Neural cell (in vitro differentiated cells): ENCODE results near the gene FXYD1. TPM values are rescaled to one million over a fixed set of nuclear protein-coding genes. Genes with fewer than 3 reads are reported as not detected.

Experiments
- H2AFZ ChIP-seq: fragments of 200-600, 300-800 bp; sonication (generic), shearing (Covaris generic); 2 replicates; pipeline ENCODE4 v1.6.0; 2014; ENCODE audit warnings: low read depth, mild to moderate bottlenecking, antibody characterized with exemption, low read length, moderate library complexity
- H3F3A ChIP-seq: fragments of 200-600 bp; shearing (Covaris generic); 2 replicates; pipeline ENCODE4 v1.6.1; 2016; ENCODE audit warnings: mild to moderate bottlenecking, moderate library complexity, mixed read lengths, antibody characterized with exemption, low read length; ENCODE audit not compliant: insufficient read depth, poor library complexity, severe bottlenecking
- H3K27ac ChIP-seq: fragments of 200-600, 300-800 bp; sonication (generic), shearing (Covaris generic); 2 replicates; pipeline ENCODE4 v1.5.1; 2014; ENCODE audit warnings: mild to moderate bottlenecking, low read length, moderate library complexity
- H3K27me3 ChIP-seq: fragments of 300-800, 200-600 bp; sonication (generic), shearing (Covaris generic); 2 replicates; pipeline ENCODE4 v1.6.0; 2014; ENCODE audit warnings: mild to moderate bottlenecking, low read depth, low read length, moderate library complexity; ENCODE audit not compliant: insufficient read depth
- H3K36me3 ChIP-seq: fragments of 300-800, 200-600 bp; sonication (generic), shearing (Covaris generic); 2 replicates; pipeline ENCODE4 v1.5.1; 2014; ENCODE audit warnings: mild to moderate bottlenecking, antibody characterized with exemption, low read length, moderate library complexity; ENCODE audit not compliant: insufficient read depth
- H3K4me2 ChIP-seq: fragments of 300-800, 200-600 bp; sonication (generic), shearing (Covaris generic); 2 replicates; pipeline ENCODE4 v1.6.0; 2014; ENCODE audit warnings: mild to moderate bottlenecking, low read length
- H3K4me3 ChIP-seq: fragments of 300-800, 200-600 bp; sonication (generic), shearing (Covaris generic); 2 replicates; pipeline ENCODE4 v1.5.1; 2014; ENCODE audit warnings: mild to moderate bottlenecking, low read length, moderate library complexity
- H3K79me2 ChIP-seq: fragments of 200-600 bp; shearing (Covaris generic); replicated peaks from 2 replicates; pipeline ENCODE4 v1.6.0; 2014; ENCODE audit warnings: mild to moderate bottlenecking, low read length, moderate library complexity; ENCODE audit not compliant: insufficient read depth
- H3K9ac ChIP-seq: fragments of 300-800, 200-600 bp; sonication (generic), shearing (Covaris generic); 2 replicates; pipeline ENCODE4 v1.6.1; 2016; ENCODE audit warnings: mild to moderate bottlenecking, low read length, mixed read lengths
- H3K9me2 ChIP-seq: fragments of 200-600 bp; shearing (Covaris generic); 2 replicates; pipeline ENCODE4 v1.6.1; 2016; ENCODE audit warnings: mild to moderate bottlenecking, low read length, mixed read lengths; ENCODE audit not compliant: insufficient read depth
- H3K9me3 ChIP-seq: fragments of 200-600, 300-800 bp; sonication (generic), shearing (Covaris generic); 2 replicates; pipeline ENCODE4 v1.6.1; 2016; ENCODE audit warnings: mild to moderate bottlenecking, mixed run types, low read length, moderate library complexity, mixed read lengths
- H4K20me1 ChIP-seq: fragments of 200-600 bp; shearing (Covaris generic); 2 replicates; pipeline ENCODE4 v1.6.1; 2016; ENCODE audit warnings: mild to moderate bottlenecking, mixed run types; ENCODE audit not compliant: insufficient read depth
- EP300 ChIP-seq: fragments of 450-650 bp; conservative IDR thresholded peaks from 2 replicates; pipeline ENCODE4 v1.6.1; 2014; ENCODE audit warnings: antibody characterized with exemption, mild to moderate bottlenecking, moderate library complexity; ENCODE audit not compliant: poor library complexity, severe bottlenecking
- POLR2AphosphoS5 ChIP-seq: IDR thresholded peaks from 2 replicates; pipeline ENCODE4 v1.6.1; 2012
- RAD21 ChIP-seq: fragments of 450-650 bp; conservative IDR thresholded peaks from 2 replicates; pipeline ENCODE4 v1.6.1; 2014; ENCODE audit warnings: antibody characterized with exemption, mild to moderate bottlenecking, moderate library complexity
- SMC3 ChIP-seq: fragments of 450-650 bp; conservative IDR thresholded peaks from 2 replicates; pipeline ENCODE4 v1.6.1; 2014; ENCODE audit warnings: antibody characterized with exemption, mild to moderate bottlenecking, moderate library complexity; ENCODE audit not compliant: poor library complexity
- polyA plus RNA-seq: library from polyadenylated mRNA; depleted of rRNA; stranded (reverse); fragments of >200 nt; gene quantifications from 2 replicates; pipeline ENCODE4 v1.2.3, GENCODE V29; 2014
- TF ChIP-seq, protein P1 (sequence below): IDR thresholded peaks from 2 replicates; pipeline ENCODE4 v1.6.1; 2012; ENCODE audit warnings: borderline replicate concordance

Gene FXYD1
- polyA plus RNA-seq, 1 donor from 2014 or later = not detected

DNA sequence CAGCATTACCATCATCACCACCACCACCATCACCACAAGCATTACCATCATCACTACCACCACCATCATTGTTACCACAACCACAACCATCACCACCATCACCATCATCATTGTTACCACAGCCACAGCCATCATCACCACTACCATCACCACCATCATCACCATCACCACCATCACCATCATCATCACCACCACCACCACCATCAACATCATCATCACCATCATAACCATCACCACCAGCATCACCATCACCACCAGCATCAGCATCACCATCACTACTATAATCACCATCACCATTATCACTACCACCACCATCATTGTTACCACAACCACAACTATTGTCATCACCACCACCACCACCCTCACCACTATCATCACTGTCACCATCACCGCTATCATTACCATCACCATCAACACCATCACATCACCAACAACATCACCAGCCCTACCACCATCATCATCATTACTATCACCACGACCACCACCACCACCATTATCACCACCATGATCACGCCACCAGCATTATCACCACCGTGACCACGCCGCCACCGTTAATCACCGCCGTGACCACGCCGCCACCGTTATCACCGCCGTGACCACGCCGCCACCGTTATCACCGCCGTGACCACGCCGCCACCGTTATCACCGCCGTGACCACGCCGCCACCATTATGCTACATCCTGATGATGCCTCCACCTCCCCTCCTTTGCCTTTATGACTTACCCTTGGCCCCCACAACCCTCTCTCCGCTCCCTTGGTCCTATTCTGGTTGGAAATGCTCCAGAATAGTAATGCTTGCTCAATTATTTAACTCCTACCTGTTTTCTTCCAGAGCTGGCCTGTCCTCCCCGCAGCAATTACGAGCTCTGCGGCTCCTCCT, 33.0 kb upstream of the FXYD1 start:
- H3K9me3 ChIP-seq = no peaks in the 10 kb centered on the region

GRCh38 chr19:35106291-35106583, 32.4 kb upstream of the FXYD1 start:
- no peak overlapping the region for H3K27ac ChIP-seq
- no peaks in the 10 kb centered on the region for H3K79me2 ChIP-seq
- H3K9me2 ChIP-seq = no peaks in the 10 kb centered on the region
- TF ChIP-seq, protein P1, sequence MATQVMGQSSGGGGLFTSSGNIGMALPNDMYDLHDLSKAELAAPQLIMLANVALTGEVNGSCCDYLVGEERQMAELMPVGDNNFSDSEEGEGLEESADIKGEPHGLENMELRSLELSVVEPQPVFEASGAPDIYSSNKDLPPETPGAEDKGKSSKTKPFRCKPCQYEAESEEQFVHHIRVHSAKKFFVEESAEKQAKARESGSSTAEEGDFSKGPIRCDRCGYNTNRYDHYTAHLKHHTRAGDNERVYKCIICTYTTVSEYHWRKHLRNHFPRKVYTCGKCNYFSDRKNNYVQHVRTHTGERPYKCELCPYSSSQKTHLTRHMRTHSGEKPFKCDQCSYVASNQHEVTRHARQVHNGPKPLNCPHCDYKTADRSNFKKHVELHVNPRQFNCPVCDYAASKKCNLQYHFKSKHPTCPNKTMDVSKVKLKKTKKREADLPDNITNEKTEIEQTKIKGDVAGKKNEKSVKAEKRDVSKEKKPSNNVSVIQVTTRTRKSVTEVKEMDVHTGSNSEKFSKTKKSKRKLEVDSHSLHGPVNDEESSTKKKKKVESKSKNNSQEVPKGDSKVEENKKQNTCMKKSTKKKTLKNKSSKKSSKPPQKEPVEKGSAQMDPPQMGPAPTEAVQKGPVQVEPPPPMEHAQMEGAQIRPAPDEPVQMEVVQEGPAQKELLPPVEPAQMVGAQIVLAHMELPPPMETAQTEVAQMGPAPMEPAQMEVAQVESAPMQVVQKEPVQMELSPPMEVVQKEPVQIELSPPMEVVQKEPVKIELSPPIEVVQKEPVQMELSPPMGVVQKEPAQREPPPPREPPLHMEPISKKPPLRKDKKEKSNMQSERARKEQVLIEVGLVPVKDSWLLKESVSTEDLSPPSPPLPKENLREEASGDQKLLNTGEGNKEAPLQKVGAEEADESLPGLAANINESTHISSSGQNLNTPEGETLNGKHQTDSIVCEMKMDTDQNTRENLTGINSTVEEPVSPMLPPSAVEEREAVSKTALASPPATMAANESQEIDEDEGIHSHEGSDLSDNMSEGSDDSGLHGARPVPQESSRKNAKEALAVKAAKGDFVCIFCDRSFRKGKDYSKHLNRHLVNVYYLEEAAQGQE = no peak
- TF ChIP-seq EP300 (no peak), POLR2AphosphoS5 (no peak), SMC3 (no peak), RAD21 (no peak)
- no peaks in the 10 kb centered on the region for H3F3A ChIP-seq
- H3K36me3 ChIP-seq = no peaks in the 10 kb centered on the region
- H2AFZ ChIP-seq = no peak overlapping the region
- H3K4me3 ChIP-seq = no peak overlapping the region
- no peaks in the 10 kb centered on the region for H3K9me3 ChIP-seq
- H3K4me2 ChIP-seq = no peak overlapping the region
- no peak overlapping the region for H3K9ac ChIP-seq
- no peaks in the 10 kb centered on the region for H3K27me3 ChIP-seq
- no peaks in the 10 kb centered on the region for H4K20me1 ChIP-seq

More for the DNA sequence above, 33.0 kb upstream of the FXYD1 start:
- Histone ChIP-seq H3K79me2 (no peaks in the 10 kb centered on the region), H3K9ac (no peak overlapping the region), H3K36me3 (no peaks in the 10 kb centered on the region), H3K4me2 (no peak overlapping the region), H3K27me3 (no peaks in the 10 kb centered on the region), H3F3A (no peaks in the 10 kb centered on the region), H2AFZ (no peak overlapping the region), H3K9me2 (no peaks in the 10 kb centered on the region), H3K4me3 (no peak overlapping the region), H4K20me1 (no peaks in the 10 kb centered on the region), H3K27ac (no peak overlapping the region)
- no peak for TF ChIP-seq POLR2AphosphoS5
- TF ChIP-seq, protein P1 = no peak
